Activated CD8-positive, alpha-beta memory T cell treated with anti-CD3 and anti-CD28 coated beads, Interleukin-2, amount 50 U/mL, for 4 hours (primary cell): Measurements from ENCODE around the gene MCF2.

Experiments
- DNase-seq: peaks from one replicate; pipeline ENCODE4 v3.0.0-alpha.2; 2020

MCF2 gene

DNA sequence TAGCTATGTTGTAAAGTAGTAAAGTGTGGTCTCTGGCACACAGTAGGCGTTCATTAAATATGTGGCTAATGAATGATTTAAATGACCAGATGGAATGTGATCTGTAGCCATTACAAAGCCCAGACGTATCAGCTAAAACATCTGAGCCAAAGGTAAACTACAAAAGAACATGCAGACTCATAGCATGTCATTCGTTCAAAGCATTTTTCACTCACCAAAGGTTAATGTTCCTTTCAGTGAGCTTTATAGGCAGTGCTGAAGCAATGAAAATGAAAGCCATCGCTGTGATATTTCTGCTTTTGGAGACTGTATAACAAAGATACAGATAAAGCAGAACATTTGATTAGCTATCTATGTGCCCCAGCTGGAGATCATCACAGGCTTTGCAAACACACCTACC, 126.9 kb downstream of the MCF2 start:
- DNase-seq, result no peak

DNA sequence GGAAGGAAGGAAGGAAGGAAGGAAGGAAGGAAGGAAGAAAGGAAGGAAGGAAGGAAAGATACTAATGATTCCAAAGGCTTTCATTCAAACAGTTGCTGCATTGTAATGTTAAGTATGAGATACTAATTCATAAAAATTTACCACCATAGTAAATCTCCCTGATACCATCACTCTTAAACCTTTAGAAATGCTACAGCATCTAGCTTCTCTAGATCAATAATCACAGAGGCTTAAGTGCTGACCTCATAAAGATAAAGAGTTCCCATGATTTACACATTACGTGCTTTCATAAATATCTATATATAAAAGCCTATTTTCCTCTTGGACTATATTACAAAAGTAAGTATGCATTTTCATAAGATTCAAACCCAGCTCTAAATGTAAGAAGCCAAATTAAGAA, 141.0 kb downstream of the MCF2 start:
- DNase-seq, result no peak

DNA sequence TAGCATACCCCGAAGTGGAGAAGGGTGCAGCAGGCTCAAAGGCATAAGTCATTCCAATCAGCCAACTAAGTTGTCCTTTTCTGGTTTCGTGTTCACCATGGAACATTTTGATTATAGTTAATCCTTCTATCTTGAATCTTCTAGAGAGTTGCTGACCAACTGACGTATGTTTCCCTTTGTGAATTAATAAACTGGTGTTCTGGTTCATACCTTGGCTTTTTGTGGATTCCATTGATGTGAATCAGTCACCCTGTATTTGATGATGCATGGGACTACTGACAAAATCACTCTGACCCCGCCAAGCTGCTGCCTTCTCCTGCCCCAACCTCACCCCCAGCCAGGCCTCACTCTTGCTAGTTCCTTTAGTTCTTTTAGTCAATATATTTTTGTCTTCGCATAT, 144.7 kb downstream of the MCF2 start:
- no peak for DNase-seq

DNA sequence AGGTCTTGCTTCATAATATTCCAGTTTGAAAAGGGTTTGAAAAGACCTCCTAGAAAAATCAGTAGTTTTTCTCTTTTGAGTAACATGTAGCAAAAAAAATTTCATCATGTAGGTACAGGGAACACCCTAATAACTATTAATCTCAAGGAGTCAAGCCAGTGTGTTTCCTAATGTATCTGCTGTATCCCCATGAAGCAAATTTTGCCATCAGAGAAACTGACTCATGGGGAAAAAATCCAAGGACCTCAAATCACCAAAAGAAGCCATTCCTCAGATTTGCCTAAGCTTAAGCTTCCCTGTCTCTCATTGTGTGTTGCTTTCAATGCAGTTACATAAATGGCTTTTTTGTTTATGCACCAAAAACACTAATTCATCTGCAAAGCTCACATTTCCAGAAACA, 147.7 kb downstream of the MCF2 start:
- DNase-seq, result no peak

DNA sequence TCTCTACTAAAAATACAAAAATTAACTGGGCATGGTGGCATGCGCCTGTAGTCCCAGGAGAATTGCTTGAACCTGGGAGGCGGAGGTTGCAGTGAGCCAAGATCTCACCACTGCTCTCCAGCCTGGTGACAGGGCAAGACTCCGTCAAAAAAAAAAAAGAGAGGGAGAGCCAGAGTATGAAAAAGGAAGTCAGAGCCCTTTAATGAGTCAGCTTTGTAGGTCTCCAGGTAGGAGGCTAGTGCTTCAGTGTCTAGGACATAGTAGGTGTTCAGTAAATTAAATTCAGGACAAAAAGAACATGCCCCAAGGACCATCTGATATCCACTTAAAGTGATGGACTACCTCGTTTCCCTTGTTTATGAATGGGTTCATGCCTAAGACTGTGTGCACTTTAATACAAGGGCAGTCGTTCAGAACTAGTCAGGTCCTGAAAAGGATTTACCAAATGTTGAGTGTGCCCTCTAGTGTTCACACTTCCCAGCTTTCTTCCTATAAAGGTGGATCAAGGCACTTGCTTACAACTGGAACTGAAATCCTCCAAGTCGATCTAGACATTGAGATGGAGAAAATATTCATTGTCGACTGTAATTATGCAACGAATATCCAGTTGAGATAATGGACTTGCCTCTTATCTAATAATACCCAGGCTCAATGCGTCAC, 148.5 kb downstream of the MCF2 start:
- no peak for DNase-seq

DNA sequence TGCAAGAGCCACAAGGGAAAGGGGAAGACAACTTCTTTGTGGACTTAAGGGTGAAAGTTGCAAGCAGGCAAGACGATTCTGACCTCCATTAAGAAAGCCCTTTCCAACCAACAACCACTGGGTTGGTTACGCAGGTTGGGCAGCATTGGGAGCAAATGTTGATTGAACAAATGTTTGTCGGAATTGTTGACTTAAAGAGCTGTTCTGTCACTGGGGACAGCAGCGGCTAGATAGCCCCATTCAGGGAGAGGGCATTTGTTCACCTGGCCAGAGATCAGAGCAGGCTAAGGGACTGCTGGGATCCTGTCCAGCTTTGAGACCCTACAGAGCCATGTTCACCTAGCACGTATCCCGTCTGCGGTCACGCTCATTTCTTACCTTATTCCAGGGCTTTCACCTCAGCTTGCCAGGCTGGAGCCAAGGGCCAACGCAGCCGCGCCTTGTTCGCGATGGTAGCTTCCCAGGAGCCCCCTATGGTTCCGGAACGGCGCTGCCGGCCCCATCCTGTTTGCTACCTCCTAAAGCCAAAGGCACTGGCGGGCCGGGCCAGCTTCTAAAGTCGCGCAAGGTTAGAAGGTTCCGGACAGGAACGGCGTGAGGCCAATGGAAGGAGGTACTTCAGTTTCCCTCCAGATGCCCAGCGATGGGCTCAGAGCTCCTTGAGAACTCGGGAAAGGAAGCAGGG, 152.8 kb downstream of the MCF2 start:
- DNase-seq, result no peak

DNA sequence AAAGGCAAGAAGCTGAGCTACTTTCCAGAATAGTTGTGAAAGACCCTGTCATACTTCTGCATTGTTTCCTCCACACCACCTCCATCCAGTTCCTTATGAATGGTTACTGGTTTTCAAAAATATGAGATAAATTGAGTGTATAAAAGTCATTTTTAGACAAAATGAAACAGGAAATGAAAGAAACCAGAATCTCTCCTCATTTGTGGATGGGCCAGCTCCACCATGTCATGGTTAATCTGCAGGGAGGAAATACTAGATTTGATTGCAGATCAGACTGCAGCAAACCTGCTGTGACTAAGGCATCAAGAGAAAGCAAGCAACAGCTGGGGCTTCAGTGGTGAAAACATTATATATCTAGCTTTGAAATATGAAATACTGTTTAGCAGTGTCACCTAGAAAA, 153.6 kb downstream of the MCF2 start:
- no peak for DNase-seq

DNA sequence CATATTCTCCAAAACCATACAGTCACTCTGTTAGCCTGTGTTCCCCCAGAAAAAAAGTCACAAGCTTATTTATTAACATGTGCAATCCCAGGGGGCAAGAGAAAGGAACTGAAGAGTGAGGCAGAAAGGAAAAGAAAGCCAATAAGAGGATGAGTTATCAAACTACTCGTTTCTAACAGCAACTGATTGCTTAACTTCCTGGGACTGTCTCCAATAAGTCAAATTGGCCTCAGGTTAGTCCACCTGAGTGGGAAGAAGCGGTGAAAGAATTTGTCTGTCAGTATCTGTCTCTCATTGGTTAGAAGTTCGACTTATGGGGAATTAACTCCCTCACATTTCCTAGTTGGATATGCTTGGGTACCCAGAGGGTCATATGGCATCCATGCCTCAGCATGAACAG, 163.4 kb downstream of the MCF2 start:
- no peak for DNase-seq

DNA sequence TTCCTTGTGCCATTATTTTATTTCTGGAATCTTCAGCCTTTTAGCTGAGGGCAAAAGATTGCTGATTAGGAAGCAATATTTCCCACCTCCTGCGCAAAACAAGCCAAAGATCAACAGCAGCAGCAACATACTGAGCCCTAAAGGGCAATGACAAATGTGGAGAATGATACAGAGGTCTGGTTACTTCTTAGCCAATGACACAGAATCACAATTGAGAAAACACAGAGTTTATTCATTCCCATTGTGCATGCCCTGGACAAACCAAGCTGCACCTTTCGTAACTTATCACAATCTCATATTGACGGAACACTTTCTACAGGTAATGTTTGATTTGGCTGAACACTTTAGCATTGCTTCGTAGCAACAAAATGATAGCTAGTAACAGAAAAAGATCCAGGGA, 164.0 kb downstream of the MCF2 start:
- DNase-seq, result no peak

DNA sequence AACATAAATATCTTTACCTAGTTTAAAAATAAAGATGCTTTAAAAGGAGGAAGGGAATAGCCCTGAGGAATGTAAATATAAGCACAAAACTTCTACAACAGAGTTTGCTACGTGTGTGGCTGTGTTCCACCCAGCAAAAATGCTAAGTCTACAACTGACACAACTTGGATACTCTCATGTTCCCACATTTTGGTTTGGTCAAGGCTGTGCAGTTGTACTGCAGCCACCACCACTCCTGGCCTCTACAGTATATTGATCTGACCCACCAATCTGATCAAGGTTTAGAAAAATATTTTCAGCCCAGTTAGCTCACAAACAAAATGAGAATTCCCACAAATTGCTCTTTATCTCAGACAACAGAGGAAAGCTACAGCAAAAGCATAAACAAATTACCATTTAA, 165.3 kb downstream of the MCF2 start:
- no peak for DNase-seq

DNA sequence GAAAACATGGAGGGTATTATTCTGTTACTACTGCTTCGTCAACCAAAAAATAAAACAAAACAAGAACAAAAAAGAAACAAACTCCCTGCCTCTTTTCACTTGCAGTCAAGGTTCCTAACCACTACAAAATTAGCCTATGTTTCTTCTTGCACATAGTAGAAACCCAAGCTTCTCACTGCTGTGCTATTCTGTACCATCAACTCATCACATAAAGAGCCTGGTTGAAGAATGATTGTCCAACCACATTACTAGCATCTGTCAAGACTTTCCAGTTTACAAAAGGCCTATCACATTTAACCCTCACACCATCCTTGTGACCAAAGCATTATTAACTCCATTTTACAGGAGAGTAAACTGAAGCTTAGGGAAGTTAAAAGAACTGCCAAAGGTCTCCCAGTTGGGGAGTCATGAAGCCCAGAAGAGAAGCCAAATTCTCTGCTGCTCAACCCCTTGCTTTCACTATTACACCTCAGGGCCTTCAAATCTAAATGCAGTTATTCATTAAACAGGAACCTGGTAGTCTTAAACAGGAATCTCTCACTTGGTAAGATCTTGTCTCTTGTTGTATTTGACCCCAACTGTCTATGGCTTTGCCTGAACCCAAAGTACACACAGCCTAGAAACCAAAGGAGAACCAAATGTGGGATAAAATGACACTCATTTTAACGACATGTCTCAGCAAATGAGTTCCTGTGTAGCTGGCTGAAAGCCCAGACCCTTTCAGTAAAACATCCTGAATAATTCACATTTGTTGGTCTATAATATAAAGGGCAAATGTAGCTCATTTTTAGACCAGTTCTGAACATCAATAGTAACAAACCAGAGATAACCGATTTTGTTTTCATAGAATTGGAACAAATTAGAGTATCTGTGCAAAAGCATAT, 168.8 kb downstream of the MCF2 start:
- no peak for DNase-seq

DNA sequence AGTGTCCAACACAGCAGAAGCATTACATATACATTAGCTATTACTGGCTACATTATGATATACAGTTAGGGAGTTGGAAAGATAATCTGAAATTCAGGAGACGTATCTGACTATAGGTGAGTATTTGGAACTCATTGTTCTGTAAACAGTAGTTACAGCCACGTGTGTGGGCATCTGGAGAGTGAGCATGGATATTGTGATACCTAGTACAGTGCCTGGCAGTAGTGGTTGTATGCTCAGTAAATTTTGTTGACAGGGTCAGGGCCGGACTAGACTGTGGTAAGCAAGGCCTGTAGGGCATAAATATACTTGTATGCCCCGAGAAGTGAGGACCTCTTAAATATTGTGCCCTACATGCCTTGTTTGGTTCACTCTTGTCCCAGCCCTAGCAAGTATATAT, 174.5 kb downstream of the MCF2 start:
- DNase-seq, result no peak

DNA sequence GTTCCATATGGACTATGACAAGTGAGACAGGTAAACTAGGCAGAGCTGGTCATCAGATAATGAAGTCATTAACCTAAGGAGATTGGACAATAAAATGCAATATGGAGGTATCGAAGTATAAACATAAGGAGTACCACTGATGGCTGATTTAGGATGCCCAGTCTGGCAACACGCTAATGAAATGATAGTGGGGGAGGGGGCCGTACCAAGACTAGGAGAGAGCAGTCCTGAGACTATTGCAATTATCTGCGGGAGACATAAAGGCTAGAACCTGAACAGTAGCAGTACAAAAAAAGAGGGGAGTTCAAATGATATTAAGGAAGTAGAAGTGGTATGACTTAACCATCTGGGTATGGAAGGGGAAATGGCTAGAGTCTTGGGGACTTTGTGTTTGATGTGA, 175.1 kb downstream of the MCF2 start:
- DNase-seq, result no peak
